Inflammatory macrophage (primary cell): Measurements from ENCODE around the gene KCNQ1.

Experiments
- DNase-seq, 2 donors: peaks; one replicate each; pipeline ENCODE4 v3.0.0-alpha.2; 2020 to 2022

KCNQ1 gene

DNA sequence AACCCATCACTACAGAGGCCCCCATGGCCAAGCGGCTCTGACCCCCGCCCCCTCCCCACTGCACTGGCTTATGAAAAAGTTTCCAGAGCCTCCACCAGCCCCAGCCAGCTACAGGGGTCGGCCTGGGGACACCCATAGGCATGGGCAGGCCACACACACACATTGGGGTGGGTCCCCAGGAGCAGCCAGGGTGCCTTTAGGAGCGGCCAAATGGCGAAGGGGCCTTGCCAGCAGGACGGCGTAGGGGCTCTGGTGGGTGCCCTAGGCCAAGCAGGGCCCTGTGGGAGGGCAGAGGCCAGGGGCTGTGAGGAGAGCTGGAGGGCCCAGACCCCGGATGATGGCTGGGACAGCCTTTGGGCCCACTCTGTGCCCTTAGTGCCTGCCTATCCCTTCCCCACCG is 34.2 kb upstream of the KCNQ1 start:
- no peak for DNase-seq

DNA sequence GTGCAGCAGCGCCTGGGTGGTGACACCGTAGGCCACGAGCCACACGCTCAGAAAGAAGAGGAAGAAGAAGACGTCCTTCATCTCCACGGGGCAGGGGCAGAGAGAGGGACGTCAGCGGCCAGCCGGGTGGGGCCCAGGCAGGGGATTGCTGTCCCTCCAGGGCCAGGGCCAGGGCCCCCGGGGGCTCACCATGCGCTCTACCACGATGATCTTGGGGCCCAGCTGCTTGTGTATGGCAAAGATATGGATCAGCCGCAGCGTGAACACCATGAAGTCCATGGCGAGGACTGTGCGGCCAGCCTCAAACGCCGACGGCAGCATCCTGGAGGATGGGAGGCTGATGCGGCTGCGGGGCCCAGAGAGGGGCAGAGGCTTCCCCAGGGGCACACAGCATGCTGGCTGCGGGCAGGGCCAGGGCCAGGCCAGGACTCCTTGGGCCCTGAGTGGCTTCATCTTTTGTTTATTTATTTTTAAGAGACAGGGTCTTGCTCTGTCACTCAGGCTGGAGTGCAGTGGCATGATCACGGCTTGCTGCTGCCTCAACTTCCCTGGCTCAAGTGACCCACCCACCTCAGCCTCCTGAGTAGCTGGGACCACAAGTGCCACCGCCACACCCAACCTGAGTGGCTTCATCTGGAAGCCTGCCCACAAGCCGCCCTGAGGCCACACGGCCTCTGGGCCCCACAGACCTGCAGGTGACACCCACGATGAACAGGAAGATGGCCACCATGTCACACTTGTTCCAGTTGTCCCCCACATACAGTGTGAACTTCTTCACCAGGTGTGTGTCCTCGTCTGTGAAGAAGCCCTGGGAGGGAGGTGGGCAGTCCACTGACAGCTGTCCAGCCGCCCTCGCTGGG is 33.1 kb upstream of the KCNQ1 start:
- DNase-seq, result no peak

DNA sequence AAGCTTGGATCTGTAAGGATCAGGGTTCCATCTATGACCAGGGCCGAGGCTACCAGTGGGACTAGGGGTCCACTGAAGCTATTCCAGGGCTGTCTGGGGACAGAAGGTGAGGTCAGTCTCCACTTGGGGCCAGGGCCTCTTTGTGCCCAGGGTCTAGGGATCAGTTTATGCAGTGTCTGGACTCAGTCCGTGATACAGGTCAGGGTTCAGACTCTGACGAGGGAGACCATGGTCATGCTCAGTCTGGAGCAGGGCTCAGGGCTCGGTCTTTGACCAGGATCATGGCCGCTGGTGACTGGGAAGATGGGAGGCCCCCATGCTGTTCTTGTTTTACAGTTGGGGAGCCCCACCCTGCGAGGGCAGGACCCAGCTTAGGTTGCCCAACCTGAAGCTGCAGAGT is 32.5 kb upstream of the KCNQ1 start:
- no peak for DNase-seq

DNA sequence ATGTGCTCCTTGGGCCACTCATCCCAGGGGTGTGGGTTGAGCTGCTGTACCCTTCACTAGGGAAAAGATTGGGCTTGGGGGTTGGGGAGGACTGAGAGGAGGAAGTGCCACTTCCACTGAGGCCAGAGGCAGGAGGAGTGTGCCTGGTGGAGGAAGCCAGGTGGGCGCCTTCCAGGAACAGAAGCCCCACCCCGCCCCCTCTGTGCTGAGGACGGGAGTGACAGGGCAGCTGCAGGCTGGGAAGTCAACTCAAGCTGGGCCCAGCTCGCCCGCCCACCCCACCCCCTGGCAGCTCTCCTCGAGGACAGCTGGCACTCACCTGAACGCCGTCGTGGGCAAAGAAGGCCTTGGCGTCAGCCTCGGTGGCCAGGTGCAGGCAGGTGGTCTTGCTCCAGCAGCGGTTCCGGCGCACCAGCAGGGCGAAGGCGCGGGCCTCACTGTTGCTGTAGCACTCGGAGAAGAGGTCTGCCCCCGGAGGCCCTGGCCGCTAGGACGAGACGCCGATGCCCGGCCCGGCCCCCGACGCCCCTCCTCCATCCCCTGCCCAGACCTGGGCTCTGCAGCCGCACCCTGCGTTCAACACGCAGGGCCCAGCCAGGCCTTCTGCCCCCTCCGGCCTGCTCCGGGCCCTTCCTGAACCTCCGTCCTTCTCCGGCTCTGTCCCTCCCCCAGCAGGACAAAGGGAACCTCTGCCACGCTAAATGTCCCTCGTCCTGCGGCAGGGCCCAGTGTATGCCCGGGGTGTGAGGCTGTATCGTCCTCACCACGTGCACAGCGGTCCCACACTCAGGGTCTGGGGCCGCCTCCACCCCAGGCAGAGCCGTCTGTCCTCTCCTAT is 30.8 kb upstream of the KCNQ1 start:
- DNase-seq, result no peak

DNA sequence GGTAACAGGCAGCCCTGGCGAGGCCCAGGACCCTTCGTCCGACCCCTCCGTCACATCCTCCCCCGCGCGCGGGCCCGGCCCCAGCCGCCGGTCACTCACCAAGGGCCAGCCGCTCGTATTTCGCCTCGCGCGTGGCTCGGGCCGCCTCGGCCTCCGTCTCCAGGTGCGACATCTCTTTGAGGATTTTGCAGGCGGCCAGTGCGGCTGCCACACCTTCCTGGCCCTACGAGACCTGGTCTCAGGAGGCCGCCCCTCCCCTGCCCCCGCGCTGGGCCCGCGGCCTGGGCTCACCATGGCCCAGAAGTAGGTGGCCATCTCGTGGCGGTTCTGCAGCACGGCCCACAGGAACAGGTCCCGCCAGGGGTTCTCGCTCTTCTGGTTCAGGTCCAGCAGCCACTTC is 30.2 kb upstream of the KCNQ1 start:
- DNase-seq, result no peak

DNA sequence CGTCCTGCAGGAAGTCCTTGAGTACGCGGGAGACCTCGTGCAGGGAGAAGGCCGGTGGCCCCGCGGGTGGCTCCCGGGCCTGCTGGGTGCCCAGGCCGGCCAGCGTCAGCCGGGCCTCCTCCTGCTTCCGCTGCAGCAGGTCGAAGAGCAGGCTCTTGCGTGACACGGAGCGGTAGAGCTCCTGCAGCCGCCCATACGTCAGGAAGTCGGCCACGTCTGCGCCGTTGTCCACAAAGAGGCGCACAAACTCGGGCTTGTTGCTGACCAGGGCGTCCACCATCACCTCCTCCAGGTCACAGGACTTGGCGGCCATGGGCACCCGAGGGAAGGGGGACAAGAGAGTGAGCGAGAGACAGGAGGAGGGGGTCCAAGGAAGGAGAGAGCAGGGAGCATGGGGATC is 29.6 kb upstream of the KCNQ1 start:
- no peak for DNase-seq

DNA sequence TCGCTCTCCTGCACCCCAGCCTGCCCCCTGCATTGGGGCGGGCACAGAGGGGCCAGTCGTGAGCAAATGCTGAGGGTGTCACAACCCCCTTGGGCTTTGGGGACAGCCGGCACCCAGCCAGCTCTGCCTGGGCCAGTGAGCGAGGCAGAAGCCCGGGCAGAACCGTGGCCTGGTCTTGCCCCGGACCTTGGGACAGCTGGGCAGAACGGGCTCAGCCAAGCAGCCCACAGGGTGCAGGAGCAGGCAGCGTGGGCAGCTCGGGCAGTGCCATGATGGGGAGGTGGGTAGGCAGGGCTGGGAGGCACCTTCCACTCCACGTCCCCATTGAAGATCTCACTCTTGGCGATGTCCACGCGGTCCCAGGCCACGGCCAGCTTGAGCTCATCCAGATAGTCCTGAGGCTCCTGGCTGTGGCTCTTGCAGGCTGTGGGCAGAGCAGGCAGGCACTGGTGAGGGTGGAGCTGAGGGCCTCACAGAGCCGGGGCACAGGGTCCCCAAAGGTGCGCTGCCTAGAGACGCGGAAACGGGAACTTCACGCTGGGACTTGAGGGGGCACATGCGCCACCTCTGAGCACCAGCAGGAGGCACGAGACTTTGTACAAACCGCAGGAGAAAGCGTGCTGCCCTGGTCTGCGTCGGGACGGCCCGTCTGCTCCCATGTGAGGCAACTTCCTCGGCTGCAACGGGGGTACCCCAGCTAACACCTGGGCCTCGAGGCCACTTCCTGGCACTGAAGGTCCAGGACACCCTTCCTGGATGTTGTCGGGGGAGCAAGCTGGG is 29.0 kb upstream of the KCNQ1 start:
- no peak for DNase-seq

DNA sequence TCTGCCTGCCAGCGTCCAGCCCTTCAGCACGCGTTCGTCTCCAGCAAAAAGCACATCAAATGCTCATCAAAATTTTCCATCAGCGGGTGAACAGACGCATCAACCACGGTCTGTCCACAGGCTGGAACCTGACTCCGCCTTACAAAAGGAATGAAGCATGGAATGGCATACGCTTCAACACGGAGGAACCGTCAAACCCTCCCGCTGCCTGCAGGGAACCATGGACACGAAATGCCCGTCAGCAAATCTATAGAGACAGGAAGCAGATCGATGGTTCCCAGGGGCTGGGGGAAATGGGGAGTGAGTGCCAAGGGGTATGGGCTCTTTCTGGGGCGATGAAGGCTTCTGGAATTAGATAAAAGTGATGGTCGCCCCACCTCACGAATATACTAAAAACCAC is 28.0 kb upstream of the KCNQ1 start:
- DNase-seq, result no peak

DNA sequence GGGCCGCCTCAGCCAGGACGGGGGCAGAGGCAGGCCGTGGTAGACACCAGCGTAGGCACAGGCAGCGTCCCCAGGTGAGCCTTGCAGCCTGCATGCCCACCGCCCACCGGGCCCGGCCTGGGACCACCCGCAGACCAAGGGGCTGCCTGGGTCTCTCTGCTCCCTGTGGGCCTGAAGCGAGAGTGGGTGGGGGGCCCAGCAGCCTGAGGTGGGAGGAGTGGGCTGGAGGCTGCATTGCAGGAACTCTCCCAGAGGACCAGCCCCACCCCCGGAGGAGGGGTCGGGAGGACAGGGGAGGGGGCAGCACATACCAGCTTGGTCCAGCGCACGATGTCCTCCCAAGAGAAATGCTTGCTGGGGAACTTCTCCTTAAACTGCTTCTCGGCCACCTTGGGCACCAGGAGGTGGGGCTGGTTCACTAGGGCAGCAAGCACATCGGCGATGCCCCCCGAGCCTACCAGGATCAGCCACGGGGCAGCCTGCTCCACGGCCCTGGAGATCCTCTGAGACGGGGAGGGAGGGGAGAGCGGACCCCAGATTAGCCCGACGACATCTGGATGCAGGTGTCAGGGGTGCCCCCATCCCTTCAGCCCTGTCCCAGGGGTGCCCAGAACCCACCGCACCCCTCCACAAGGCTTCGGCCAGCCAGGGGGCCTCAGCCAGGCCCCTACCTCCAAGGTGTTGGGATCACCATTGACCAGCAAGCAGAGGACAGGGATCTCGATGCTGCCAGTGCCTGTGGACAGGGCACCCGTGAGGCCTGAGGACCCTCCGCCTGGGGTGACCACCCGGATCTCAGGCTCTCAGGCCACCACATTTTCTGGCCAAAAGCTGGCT is 26.7 kb upstream of the KCNQ1 start:
- DNase-seq, result no peak

DNA sequence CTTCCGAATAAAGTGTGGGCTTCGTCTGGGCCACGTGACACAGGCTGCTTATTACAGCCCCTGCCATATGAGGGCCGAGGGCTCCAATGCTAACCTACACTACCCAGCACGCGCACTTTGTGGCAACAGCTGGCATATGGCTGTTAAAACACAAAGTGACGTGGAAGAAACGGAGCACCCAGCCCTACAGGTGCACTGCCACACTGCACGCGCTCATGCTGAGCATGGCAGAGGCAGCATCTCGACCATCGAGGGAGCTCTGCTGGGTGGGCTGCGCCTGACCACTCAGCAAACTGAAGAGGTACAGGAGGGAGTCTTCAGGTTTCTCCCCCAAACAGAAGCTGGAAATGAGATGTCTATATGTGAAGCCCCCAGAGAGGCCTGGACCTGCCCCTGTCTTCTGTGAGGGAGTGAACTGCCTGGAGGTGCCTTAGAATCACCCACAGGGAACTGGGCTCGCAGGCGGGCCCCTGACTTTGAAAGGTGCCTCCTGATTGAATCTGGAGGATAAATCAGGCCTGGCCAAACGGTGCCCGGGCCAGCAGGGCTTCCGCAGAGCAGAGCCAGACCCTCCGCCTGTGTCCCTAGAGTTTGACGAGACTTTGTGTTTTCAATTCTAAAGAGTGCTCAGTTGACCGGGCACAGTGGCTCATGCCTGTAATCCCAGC is 26.0 kb upstream of the KCNQ1 start:
- no peak for DNase-seq

DNA sequence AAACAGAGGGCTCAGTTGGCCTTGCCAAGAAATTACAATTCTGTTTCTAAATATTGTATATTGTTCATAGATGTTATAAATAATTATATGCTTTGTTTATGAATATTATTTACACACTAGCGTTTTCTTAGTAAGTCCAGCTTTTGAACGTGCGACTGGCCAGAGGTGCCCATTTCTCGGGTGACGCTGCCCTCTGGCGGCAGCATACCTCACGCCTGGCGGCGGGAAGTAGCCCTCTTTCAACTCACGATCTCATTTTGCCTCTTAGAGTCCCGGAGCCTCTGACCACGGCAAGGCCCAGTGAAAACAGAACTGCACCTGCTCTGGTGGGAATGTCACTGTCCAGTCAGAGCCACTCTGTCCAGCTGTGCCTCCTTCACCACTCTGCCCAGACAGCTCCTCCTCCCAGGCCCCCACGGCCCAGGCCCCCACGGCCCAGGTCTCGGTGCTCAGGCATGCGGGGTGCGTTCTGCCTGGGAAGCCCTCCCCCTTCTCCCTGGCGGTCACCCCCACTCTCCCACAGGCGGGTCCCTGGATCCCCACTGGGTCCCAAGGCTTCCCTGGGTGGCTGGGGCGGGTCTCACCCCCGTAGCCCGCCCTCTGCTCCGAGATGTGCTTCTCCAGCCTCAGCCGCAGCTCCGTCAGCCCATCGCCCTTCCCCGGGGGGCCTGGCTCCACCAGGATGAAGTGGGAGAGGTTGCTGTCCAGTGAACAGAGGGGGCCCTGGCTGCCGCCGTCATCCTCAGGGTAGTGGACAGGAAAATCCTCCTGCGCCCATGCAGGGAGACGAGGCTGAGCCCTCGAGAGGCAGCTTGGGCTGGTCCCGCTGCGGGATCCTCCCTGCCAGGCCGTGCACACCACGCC is 24.9 kb upstream of the KCNQ1 start:
- peak; percentile 77 to 81 for DNase-seq

DNA sequence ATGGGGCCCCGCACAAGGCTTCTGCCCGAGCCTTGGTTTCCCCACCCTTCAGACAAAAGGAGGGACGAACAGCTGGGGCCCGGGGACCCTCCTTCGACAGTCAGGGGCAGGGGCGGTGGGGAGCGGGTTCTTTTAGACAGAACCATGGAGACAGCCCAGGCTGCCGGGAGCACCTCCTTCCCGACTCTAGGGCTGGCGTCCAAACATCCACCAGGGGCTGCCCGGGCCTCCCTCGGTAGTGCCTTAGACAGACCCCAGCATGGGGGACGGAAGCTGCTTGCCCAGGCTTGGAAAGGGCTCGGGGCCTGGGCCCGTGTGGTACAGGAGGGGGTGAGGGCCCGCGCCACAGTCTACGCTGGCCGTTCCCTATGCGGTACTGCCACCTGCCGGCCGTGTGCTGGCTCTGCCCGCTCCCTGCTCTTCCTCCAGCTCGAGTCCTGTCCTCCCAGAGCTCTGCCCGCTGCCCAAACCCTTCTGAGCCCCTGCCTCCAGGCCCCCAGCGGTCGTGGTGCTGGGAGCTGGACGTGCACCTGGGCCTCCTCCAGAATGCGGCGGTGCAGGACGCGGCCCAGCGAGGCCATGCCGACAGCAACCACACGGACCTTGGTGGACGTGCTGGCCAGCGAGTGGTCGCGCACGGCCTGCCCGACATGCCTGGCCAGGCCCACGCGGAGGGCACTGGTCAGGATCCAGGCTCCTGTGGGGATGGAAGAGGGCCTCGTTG is 24.1 kb upstream of the KCNQ1 start:
- DNase-seq, result peak; percentile 73 to 78

DNA sequence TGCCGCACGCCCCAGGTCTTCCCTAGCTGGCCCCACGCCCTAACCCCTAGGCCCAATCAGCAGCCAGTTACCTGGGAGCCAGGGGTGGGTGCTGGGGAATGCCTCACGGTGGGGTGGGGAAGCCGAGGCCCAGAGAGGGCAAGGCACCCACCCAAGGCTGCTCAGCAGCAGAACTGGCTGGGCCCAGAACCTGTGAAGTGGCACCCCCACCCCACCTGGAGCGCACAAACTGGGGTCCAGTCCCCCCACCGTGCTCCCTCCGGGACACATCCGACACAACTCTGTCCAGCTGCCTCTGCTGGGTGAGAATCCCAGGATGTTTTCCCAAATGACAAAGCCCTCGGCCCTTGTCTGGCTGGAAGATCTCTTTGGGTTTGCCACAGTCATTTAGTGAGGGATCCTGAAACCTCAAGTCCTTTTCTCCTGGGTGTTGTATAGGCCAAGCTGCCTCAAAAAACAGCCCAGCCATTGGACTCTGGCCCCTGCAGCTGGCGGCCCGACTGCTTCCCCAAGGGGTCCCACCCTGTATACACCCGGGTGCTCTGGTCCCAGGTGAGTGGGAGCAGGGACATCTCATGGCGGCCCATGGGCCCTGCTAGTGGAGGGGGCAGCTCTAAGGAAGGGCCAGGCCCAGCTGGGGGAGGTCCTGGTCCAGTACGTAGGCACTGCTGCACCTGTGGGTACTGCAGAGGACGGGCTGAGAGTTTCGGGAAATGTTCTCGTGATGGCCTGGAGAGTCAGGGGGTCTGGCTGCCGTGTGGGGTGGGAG is 23.4 kb upstream of the KCNQ1 start:
- no peak for DNase-seq

DNA sequence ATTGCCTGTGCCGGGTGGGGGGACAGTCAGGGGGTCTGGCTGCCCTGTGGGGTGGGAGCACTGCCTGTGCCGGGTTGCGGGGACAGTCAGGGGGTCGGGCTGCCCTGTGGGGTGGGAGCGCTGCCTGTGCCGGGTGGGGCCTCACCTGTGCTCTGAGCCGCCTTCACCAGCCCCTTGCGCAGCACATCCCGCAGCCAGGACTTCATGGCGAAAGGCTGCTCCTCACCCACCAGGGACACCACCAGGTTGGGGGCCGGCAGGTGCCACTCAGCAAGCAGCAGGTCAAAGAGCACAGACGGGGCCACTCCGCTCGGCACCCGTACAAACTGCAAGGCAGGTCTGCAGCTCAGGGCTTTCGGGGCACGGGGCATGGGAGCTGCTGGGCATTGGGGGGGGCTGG is 22.8 kb upstream of the KCNQ1 start:
- no peak for DNase-seq

DNA sequence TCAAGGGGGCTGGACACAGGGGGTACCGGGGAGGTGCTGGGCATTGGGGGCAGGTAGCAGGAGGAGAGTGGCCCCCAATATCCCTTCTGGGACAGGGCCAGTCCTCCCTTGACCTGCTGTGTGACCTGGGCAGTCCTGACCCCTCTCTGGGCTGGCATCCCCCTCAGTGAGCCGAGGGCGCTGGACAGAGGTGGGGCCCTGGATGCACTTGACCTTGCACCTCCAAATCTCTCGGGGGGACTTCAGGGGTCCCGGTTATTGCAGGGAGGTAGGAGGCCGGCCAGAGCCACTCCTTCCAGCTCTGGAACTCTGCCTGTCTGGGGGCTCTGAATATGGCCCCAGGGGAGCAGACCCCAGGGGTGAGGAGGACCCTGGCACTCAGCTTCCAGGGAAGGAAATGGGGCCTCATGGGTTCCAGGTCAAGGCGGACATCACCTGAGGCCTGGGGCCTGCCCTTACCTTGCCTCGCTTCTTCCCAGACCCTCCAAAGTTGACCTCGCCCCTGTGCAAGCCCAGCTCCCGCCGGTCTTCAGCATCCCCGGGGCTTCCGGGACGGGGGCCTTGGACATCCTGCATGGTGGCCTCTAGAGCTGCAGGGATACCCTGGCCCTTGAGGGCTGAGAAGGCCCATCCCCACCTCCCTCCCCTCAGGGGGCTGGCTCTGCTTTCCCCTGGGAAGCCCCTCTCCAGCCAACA is 22.2 kb upstream of the KCNQ1 start:
- DNase-seq, result no peak

DNA sequence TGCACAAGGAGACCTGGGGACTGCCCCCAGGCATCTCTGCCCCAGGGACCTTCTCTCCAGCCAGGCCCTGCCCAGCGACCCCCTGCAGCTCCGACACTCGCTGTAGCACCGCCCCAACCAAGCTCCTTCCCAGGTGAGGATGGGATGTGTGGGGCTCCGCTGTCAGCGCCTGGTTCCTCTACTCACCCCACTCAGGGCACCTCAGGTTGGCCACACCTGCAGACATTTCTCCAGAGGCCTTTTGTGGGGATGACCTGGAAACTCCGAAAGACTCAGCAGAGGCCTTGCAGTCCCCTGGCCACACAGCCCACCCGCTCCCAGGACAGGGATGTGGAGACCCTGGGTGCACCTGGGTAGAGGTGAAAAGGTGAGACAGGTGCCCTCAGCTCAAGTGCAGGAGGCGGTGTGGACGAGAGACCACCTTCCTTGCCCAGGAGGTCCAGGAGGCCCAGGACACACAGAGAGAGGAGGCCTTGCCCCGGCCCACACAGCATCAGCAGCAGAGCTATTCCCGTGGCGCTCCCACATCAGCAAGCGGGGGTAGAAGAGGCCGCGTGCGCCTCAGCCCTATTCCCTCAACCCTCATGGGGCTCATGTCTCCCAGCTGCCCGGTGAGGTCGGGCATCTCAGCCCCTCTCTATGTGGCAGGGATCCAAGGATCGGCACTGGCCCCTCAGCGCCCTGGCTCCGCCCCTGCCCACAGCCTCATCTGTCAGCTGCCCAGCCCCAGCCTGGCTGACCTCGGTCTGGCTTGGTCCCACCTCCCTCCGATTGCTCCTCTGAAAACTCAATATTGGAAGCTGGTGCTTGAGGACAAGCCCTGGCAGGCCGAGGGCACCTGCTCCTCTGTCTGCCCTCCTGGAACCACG is 21.4 kb upstream of the KCNQ1 start:
- DNase-seq, result no peak

DNA sequence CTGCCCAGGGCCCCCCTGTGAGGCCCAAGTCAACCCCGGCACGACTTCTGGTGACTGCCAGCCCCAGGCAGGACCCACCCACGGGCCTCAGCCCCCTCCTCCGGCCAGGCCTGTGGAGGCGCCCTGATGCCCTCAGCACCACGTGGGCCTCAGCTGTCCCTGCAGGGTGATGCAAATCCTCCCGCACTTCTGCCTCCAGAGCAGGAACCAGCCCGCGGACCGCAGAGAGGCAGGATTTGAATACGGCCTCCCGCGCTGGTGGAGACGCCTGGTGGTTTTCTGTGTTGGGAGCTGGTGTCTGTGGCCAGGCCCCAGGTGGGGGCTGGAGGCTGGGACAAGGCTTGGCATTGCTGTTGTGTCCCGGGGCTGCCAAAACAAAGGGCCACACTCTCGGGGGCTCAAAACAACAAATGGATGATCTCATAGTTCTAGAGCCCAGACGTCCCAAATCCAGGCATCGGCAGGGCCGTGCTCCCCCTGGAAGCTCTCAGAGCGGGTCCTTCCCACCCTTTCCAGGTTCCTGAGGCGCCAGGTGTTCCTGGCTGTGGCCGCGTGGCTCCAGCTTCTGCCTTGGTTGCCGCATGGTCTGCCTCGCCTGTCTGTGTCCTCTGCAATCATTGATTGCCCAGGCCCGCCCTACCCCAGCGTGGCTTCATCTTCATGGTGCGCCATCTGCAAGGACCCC is 19.9 kb upstream of the KCNQ1 start:
- DNase-seq, result peak; percentile 66 to 83
